ENCODE data around the gene EMILIN3.

- TF ChIP-seq, protein P1, sequence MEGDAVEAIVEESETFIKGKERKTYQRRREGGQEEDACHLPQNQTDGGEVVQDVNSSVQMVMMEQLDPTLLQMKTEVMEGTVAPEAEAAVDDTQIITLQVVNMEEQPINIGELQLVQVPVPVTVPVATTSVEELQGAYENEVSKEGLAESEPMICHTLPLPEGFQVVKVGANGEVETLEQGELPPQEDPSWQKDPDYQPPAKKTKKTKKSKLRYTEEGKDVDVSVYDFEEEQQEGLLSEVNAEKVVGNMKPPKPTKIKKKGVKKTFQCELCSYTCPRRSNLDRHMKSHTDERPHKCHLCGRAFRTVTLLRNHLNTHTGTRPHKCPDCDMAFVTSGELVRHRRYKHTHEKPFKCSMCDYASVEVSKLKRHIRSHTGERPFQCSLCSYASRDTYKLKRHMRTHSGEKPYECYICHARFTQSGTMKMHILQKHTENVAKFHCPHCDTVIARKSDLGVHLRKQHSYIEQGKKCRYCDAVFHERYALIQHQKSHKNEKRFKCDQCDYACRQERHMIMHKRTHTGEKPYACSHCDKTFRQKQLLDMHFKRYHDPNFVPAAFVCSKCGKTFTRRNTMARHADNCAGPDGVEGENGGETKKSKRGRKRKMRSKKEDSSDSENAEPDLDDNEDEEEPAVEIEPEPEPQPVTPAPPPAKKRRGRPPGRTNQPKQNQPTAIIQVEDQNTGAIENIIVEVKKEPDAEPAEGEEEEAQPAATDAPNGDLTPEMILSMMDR (IDR thresholded peaks at IDR 0.05 in 4 of 5, conservative IDR thresholded peaks at IDR 0.05 in 1 of 5): no peak
- no peak for TF ChIP-seq POLR2A (IDR thresholded peaks at IDR 0.05)
Measured at GRCh38 chr20:41386502-41387427, 20.1 kb upstream of the EMILIN3 start.
